ENCODE data around the gene SP100. TPM values are rescaled to one million over a fixed set of nuclear protein-coding genes. Genes with fewer than 3 reads are reported as not detected.

SP100 gene
- total RNA-seq, 1 donor from 2014 or later: not detected

- Mint-ChIP-seq H3K4me1 (no peaks in the 10 kb centered on the region), H3K9me3 (peaks cover 11% of the 10 kb centered on the region), H3K36me3 (ENCODE audit: low read depth) (no peaks in the 10 kb centered on the region), H3K27me3 (ENCODE audit: low read depth) (peaks cover 21% of the 10 kb centered on the region), H3K27ac (ENCODE audit: unreplicated experiment) (no peak overlapping the region), H3K4me3 (no peak overlapping the region)
- DNase-seq (ENCODE audit: low read depth, low spot score): no peak
- TF ChIP-seq, protein P1, sequence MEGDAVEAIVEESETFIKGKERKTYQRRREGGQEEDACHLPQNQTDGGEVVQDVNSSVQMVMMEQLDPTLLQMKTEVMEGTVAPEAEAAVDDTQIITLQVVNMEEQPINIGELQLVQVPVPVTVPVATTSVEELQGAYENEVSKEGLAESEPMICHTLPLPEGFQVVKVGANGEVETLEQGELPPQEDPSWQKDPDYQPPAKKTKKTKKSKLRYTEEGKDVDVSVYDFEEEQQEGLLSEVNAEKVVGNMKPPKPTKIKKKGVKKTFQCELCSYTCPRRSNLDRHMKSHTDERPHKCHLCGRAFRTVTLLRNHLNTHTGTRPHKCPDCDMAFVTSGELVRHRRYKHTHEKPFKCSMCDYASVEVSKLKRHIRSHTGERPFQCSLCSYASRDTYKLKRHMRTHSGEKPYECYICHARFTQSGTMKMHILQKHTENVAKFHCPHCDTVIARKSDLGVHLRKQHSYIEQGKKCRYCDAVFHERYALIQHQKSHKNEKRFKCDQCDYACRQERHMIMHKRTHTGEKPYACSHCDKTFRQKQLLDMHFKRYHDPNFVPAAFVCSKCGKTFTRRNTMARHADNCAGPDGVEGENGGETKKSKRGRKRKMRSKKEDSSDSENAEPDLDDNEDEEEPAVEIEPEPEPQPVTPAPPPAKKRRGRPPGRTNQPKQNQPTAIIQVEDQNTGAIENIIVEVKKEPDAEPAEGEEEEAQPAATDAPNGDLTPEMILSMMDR (conservative IDR thresholded peaks at IDR 0.05): no peak
Measured at GRCh38 chr2:230525682-230526081, 109.7 kb downstream of the SP100 start.

- Mint-ChIP-seq H3K4me1 (no peaks in the 10 kb centered on the region), H3K9me3 (no peaks in the 10 kb centered on the region), H3K36me3 (ENCODE audit: low read depth) (no peaks in the 10 kb centered on the region), H3K27me3 (ENCODE audit: low read depth) (peaks cover 3% of the 10 kb centered on the region), H3K4me3 (no peak overlapping the region), H3K27ac (ENCODE audit: unreplicated experiment) (no peak overlapping the region)
- DNase-seq (ENCODE audit: low read depth, low spot score): no peak
- TF ChIP-seq, protein P1 (conservative IDR thresholded peaks at IDR 0.05): no peak
Measured at GRCh38 chr2:230537531-230537976, 121.6 kb downstream of the SP100 start.

DNA sequence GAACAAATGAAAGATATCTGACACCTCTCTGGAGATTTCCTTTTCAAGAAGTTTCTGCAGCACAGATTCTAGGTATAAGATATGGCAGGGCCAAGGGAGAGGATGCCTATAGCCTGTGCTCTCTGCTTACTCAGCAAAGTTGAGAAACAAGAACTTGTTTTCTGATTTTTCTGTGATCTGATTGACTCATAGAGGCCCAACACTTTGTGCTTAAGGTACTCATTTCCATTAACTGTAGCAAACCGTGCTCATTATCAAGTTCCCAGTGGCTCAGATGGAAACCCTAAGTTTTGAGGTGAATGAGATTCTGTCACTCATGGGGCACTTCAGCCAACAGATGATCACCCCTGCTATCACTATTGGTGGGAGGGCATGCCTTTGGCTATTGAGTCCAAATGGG is 124.3 kb downstream of the SP100 start:
- Mint-ChIP-seq H3K27me3 (ENCODE audit: low read depth) (peaks cover 13% of the 10 kb centered on the region), H3K9me3 (no peaks in the 10 kb centered on the region), H3K36me3 (ENCODE audit: low read depth) (no peaks in the 10 kb centered on the region), H3K4me3 (no peak overlapping the region), H3K4me1 (no peaks in the 10 kb centered on the region), H3K27ac (ENCODE audit: unreplicated experiment) (no peak overlapping the region)
- no peak for DNase-seq (ENCODE audit: low read depth, low spot score)
- TF ChIP-seq, protein P1 (conservative IDR thresholded peaks at IDR 0.05): no peak

DNA sequence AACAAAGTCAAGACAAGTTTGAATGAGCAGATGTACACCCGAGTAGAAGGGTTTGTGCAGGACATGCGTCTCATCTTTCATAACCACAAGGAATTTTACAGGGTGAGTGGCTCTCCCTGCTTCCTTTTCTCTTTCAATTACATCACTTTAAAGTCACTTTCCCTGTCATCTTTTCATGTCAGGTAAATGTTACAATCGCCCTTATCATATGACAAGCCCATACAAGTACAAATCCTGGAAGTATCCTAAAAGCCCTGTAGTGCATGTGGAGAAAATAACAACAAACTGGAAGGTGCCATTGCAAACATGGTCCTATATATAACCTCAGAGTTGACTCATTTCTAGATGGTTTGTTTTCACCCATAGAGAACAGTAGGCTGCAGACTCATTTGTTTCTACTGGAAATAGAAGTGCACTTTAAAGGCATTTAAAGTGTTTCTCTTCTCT is 126.0 kb downstream of the SP100 start:
- H3K36me3 Mint-ChIP-seq (ENCODE audit: low read depth): no peaks in the 10 kb centered on the region
- TF ChIP-seq, protein P1 (conservative IDR thresholded peaks at IDR 0.05): no peak

GRCh38 chr2:230542751-230543150 is 126.8 kb downstream of the SP100 start:
- no peaks in the 10 kb centered on the region for H3K36me3 Mint-ChIP-seq (ENCODE audit: low read depth)
- no peak for DNase-seq (ENCODE audit: low read depth, low spot score)
- peaks cover 9% of the 10 kb centered on the region for H3K27me3 Mint-ChIP-seq (ENCODE audit: low read depth)
- no peaks in the 10 kb centered on the region for H3K9me3 Mint-ChIP-seq
- H3K4me1 Mint-ChIP-seq: no peaks in the 10 kb centered on the region
- H3K27ac Mint-ChIP-seq (ENCODE audit: unreplicated experiment): no peak overlapping the region
- no peak overlapping the region for H3K4me3 Mint-ChIP-seq
- TF ChIP-seq, protein P1 (conservative IDR thresholded peaks at IDR 0.05): no peak

More for the DNA sequence above, 126.0 kb downstream of the SP100 start:
- H3K27me3 Mint-ChIP-seq (ENCODE audit: low read depth): peaks cover 13% of the 10 kb centered on the region
- H3K4me3 Mint-ChIP-seq: no peak overlapping the region
- H3K27ac Mint-ChIP-seq (ENCODE audit: unreplicated experiment): no peak overlapping the region
- no peaks in the 10 kb centered on the region for H3K4me1 Mint-ChIP-seq
- DNase-seq (ENCODE audit: low read depth, low spot score): no peak
- no peaks in the 10 kb centered on the region for H3K9me3 Mint-ChIP-seq
